NCI-H1417 (cell line): ENCODE results near the gene AGTPBP1.
"Not testable (repeated sequence)": the region's sequence is repeated elsewhere in the genome, so short reads cannot be mapped to it uniquely, and the experiment has no call there.

Source experiments
- DNase-seq, 3 experiments: peaks; one replicate each; lab custom pipeline; 2025; lab: John Stamatoyannopoulos, UW

Gene AGTPBP1

GRCh38 chr9:85639675-85640186 lies 102.0 kb downstream of the AGTPBP1 start:
- peak in 2 of 3 experiments; percentile 77 to 97 for DNase-seq

GRCh38 chr9:85631809-85632208 lies 109.9 kb downstream of the AGTPBP1 start:
- DNase-seq, result no peak

GRCh38 chr9:85630676-85631075 lies 111.1 kb downstream of the AGTPBP1 start:
- no peak for DNase-seq

DNA sequence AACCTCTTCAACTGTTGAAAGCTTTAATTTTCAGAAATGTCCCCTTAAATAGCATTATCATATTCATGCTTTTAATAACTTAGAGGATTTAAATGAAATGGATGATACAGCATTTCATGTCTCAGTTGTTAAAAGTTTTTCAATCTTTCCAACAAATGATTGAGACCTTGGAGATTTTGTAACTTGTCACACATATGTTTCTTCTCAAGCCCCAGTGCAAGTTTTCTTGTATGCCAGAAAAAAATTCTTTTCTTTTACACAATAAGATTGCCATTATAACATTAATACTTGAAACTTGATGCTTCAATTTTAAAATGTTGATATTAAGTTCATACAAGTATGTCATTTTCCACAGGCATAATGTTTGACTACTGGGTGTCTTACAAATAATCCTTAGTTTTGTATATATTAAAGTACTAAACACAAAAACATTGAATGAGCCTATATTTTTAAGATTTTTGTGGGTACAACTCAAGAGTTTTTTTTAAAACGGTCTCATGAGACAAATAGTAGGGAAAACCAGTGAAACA lies 124.5 kb downstream of the AGTPBP1 start:
- no peak for DNase-seq

DNA sequence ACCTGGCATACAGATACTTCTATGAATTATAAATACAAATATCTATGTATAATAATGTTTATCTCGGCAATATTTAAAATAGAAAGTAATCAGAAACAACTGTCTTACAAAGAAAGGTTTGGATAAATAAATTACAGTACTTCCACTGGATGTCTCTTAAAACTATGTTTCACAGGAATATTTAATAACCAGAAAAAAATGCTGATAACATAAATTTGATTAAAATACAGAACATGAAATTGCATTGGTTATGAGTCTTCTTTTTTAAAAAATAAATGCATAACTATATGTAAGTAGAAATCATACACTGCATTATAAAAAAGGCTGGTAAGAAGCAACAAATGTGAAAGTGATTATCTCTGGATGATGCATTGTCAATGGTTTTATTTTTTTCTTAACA lies 126.0 kb downstream of the AGTPBP1 start:
- DNase-seq, result no peak

DNA sequence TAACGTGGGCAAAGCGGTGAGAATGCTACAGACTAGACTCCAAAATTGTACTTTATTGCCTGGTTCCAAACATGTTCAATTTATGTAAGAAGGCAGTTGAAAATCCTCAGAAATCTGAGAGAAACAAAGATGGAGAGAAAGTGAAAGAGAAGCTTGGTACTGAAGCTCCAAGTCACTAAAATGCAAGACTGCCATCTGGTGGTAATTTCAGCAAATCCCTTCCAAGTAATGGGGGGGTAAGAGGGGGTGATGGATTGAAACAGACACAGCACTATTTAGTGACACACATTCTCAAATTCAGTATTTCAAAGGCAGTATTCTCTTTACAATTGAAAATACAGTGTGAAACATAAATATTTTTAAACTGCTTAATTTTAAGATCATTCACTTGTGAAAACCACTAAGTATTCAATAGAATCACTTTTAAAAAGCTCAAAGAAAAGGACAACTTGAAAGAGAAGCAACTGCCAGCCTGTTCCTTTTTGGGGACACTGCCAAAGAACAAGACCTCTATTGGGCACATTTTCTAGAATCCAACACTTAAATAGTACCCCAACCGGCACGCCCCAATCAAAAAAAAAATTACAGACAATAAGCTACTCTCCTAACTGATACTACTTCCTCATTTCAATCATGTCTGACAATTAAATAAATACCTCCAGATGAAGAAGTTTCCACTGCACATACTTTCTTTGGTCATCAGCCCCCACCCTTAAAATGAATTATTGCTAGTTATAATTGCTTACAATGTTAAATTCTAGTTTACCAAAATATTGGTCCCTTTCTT lies 131.5 kb downstream of the AGTPBP1 start:
- DNase-seq, result peak; percentile 23 to 90 (median 62)

- DNase-seq, result no peak
These were observed 135.8 kb downstream of the AGTPBP1 start for GRCh38 chr9:85605905-85606304.

DNA sequence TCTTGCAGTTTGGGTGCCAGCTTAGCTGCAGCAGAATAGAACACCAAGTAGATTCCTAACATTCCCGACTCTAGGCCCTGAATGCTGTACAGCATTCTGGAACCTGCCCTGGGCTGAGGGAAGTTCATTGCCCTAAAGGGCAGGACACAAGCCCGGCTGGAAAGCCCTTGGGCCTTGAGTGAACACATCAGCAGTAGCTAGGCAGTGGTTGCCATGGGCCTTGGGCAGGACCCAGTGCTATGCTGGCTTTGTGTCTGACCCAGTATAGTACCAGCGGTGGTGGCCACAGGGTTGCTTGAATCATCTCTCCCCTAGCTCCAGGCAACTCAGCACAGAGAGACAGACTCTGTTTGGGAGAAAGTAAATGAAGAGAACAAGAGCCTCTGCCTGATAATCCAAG lies 137.8 kb downstream of the AGTPBP1 start:
- DNase-seq, result no peak

DNA sequence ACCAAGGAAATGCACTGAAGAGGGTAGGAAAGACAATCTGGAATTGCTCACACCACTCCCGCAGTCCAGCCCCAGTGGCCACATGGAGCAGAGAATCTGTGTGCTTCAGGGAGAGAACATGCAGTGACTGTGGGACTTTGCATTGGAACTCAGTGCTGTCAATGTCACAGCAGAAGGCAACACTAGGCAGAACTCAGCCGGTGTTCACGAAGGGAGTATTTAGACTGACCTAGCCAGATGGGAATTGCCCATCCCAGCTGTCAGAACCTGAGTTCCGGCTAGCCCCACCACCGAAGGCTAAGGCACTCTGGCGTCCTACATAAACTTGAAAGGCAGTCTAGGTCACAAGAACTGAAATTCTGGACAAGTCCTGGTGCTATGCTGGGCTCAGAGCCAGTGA lies 139.0 kb downstream of the AGTPBP1 start:
- DNase-seq, result no peak

DNA sequence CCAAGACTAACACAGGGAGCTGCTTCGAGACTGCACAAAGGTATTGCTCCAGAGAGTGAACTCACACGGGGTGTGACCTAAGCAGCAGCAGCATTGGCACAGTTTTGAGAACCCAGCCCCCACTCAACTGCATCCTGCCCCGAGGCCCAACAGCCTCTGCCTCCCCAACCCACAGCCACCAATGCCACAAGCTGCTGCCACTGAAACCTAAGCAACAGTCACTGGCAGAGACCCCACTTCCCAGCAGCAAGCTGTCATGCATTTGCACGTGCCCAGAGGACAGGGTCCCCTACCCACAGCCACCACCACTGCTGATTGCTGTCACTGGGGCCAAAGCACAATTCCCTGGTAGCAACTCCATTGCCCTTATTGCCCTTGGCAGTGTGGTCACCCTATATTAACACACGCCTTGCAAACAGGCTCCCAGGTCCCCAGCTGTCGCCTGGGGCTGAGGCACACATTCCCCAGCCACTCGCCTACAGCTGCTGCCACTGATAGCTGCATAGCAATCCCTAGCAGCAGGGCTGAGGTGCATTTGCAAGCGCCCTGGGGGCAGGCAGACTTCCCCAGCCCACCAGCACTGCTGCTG lies 141.0 kb downstream of the AGTPBP1 start:
- DNase-seq, result no peak

GRCh38 chr9:85599540-85600105 lies 142.1 kb downstream of the AGTPBP1 start:
- DNase-seq, result no peak

- no peak for DNase-seq
These were observed 147.4 kb downstream of the AGTPBP1 start for GRCh38 chr9:85594316-85594715.

DNA sequence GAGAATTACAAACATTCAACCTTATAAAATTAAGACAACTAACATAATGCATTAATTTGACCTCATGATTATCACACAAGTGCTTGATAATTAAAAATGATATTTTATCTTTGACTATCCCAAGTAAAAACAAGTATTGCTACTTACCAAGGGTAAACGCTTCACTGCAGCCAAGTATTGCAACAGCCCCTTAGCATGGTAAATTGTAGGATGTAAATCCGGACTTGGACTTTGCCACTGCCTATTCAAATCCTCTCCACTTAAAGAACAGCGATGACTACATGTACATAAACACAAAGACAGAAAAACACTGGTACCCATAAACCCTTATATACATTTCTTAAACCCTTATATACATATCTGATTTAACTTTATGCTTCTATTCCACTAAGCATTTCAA lies 155.1 kb downstream of the AGTPBP1 start:
- DNase-seq, result no peak

DNA sequence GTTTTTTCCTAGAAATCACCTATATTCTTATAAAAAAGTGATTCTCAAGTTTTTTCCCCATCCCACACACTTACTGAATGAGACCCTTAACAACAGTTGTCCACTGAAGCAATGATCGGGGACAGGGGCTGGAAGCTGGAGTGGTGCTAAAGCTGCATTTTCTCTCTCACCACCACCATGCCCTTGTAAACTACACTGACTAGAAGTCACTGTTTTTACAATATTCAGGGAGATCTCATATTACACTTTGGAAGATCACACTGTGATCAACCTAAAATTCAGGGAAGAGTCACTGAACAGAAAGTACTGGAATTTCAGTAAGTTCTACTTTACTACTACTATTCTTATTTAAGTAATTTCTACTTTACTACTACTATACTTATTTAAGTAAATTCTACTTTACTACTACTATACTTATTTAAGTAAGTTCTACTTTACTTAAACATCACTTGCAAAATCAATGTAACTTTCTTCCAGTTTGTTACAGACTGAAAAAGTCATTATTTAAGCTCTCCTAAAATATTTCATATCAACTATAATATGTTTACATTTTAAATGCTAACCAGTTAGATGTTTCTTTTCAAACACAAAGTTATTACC lies 164.3 kb downstream of the AGTPBP1 start:
- no peak for DNase-seq

DNA sequence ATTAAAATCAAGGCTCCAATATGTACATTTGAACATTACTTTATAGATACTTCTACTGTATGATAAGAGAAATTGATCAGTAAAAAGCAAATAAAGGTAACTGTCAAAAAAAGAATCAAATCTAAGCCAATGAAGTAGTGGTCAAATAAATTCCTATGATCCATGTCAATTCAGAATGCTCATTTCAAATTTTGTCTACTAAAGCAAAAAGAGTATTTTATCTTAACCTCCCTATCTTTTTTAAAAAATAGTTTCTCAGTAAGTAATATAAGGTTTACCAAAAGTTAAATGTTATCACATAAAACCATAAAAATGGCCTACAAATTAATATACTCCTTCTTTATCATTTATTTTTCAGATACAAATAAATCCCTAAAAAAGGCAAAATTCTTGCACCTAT lies 165.9 kb downstream of the AGTPBP1 start:
- DNase-seq, result no peak

DNA sequence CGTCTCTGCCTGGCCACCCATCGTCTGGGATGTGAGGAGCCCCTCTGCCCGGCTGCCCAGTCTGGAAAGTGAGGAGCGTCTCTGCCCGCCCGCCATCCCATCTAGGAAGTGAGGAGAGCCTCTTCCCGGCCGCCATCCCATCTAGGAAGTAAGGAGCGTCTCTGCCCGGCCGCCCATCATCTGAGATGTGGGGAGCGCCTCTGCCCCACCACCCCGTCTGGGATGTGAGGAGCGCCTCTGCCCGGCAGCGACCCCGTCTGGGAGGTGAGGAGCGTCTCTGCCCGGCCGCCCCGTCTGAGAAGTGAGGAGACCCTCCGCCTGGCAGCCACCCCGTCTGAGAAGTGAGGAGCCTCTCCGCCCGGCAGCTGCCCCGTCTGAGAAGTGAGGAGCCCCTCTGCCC lies 168.2 kb downstream of the AGTPBP1 start:
- DNase-seq, result not testable (repeated sequence)

GRCh38 chr9:85572917-85573316 lies 168.8 kb downstream of the AGTPBP1 start:
- not testable (repeated sequence) for DNase-seq

- no peak for DNase-seq
These were observed 171.8 kb downstream of the AGTPBP1 start for GRCh38 chr9:85569988-85570387.

GRCh38 chr9:85559526-85559925 lies 182.2 kb downstream of the AGTPBP1 start:
- no peak for DNase-seq

DNA sequence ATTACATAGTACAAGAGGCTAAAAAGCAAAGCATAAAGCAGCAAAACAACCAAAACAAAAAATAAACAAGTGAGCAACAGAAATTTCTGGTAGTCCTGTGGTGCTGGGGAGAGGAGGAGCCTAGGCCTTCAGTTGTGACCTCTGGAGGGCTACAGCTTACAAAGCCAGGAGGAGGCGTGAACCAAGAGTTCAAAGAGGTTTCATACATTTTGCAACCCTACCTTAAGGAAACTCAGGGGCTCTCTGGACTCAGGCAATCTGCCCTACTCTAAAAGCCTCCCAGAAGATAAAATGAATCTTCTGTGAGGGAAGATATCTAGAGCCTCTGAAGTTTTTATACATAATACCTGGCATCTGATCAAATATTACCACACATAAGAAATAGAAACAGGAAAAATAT lies 187.4 kb downstream of the AGTPBP1 start:
- DNase-seq, result no peak

DNA sequence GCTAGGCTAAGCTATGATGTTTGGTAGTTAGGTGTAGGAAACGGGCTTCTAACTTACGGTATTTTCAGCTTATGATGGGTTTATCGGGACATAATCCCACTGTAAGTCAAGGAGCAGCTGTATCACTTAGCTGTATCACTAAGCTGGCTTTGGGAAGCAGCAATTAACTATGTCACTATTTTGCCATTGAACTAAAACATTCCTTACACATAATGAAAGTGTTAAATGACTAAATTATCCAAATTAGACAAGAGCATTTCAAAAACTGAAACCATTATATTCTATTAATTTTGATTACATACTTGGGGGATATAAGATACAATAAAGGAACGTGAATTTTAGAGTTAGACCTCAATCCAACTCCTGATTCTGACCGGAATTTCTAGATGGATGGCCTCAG lies 188.3 kb downstream of the AGTPBP1 start:
- DNase-seq, result no peak

GRCh38 chr9:85547599-85547998 lies 194.2 kb downstream of the AGTPBP1 start:
- DNase-seq, result no peak

DNA sequence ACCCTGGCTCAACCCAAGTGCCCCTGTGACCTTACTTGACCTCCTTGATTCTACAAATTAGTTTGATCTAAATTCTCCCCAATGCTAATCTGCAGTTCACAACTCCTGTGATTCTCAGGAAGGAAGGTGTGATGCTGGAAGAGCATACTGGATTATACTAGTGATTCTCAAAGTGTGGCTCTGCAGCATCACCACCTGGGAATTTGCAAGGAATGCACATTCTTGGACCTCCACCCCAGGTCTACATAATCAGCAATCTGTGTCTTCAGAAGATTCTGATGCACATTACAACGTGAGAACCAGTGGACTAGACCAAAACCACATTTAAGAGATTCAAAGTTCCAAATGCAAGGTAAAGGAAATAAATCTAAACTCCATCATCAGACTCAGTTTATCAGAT lies 198.6 kb downstream of the AGTPBP1 start:
- DNase-seq, result no peak
